GM21529 (cell line): ENCODE data around the gene SMC6.
A peak's percentile ranks its signal among the peaks of the same experiment; 100 is the strongest.

Experiments used
- ATAC-seq: cut with Tn5 transposase; IDR thresholded peaks from one replicate; pipeline ENCODE4 v1.9.1; 2021; ENCODE audit not compliant: unreplicated experiment

SMC6 gene

DNA sequence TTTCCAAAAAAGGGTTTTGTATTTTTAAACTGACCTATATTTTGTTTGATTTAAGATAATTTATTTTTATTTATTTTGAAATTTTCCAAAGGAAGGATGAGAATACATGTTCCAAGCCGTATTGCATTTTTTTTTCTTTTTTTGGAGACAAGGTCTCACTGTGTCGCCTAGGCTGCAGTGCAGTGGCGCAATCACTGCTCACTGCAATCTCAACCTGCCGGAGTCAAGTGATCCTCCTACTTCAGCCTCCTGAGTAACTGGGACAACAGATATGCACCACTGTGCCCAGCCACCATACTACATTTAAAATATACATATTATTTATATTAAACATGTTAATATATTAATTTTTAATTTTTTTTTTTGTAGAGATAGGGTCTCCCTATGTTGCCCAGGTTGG lies 15.3 kb upstream of the SMC6 start:
- no peak for ATAC-seq

DNA sequence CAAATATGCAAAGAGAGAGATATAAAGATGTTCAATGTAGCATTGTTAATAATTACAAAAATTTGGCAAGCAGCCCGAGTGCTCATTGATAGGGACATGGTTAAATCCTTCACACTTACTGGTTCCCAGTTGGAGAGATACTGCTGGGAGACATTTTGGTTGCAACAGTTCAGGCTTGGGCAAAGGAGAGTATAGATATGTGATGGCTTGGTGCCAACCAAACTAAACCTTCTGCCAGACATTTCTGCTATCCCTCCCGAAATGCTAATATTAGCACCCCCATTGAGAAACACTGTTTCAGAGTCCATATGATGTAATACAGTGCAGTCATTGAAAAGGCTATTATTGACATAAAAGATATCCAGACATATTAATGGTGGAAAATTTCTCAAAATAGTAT lies 11.8 kb upstream of the SMC6 start:
- no peak for ATAC-seq

DNA sequence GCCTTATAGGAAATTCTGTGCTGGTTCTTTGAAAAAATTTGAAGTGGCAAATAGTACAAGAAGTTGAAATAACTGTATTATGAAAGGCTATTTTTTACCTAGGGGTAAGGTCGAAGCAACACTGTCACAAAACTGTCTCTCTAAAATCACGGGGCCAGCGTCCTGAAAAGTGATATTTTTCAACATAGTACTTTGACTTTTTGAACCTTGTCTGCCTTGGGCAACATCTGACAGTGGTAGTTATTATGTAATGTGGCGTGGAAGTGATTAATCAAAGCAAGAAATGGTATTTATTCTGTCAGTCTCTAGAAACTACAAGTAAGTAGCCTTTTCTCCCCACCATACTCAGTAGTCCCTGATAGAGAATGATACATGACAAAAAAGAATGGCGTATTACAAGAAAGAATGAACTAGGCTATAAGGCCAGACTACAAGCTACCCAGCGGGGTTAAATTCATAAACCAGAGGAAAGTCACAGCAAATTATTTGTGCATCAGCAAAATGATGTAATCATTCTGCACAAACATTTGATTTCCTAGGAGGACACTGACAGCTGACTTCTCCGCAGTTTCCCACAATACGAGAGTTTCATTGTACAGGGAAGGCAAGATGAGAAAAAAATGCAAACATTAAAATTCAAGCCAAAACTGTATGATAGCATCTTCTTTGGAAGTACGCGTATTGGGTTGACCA lies 10.2 kb upstream of the SMC6 start:
- no peak for ATAC-seq

DNA sequence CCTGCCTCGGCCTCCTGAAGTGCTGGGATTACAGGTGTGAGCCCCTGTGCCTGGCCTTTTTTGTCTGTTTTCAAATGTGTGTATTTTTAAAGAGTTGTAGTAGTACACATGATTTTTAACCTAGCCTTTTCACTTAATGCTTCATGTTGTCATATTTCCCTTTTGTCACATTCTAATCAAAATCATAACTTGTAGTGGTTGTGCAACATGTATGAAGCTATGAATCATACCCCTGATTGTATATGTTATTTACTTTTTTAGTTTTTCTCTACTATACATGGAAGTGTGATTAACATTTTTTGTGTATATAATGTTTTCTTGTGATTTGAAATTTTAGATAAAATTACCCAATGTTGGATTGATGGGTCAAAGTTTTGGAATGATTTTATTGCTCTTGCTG lies 8.8 kb upstream of the SMC6 start:
- no peak for ATAC-seq

DNA sequence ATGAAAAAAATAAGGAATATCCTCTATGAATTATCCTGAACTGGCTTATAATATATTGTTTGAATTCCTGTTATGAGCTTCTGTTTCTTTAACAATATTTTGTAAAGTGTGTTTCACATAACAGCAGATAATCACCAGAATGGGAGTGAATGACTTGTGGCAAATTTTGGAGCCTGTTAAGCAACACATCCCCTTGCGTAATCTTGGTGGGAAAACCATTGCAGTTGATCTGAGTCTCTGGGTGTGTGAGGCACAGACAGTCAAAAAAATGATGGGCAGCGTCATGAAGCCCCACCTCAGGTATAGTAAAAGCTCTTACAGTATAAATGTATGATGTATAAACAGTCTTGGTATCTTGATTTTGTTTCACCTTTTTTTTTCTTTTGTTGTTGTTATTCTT lies 6.2 kb upstream of the SMC6 start:
- no peak for ATAC-seq

DNA sequence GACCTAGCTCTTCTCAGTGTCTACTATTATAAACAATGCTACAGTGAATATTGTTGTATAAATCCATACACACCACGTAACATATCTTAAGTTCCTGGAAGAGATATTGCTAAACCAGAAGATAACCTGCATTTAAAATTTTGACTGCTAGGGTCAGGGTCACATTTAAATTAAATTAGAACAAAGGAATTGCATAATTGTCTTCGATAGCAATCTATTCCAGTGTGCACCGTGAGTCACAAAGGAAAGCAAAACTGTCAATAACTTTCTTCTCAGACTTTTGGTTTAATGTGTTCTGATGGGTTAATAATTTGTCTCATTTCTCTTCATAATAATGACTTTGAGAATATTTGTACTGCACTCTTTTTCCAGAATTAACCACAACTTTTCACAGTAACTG lies 4.5 kb upstream of the SMC6 start:
- no peak for ATAC-seq

DNA sequence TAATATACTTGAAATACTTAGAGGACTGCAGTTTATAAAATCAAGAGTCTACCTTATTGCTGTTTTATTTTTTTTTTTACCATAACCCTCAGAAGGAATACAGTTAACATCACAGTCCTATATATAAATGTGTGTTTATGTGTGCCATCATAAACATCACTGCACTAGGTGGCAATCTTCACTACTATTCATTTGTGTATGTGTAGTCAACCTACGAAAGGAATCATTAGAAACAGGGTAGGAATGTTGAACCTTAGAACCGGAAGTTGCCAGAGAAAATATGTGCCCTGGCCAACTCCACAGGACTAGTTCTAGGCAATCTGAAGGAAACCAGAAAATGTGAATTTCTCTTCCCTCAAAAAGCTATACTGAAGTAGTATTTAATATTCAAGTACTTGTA lies 3.7 kb upstream of the SMC6 start:
- ATAC-seq: no peak

DNA sequence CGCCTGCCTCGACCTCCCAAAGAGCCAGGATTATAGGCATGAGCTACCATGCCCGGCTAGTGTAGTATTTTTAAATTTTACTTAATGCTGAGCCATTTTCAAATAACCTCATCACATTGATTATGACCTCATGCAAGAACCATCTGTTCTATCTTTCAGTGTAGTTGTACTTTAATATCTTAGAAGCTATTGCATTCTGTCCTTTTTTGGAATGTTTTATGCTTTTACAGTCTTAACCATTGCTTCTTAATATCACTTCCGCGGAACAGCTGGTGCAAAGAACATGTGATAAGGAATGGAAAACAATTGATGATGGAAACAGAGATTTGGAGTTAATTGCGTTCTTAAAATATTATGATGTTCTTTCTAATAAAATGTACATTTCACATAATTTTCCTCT lies 3.1 kb upstream of the SMC6 start:
- ATAC-seq: no peak

DNA sequence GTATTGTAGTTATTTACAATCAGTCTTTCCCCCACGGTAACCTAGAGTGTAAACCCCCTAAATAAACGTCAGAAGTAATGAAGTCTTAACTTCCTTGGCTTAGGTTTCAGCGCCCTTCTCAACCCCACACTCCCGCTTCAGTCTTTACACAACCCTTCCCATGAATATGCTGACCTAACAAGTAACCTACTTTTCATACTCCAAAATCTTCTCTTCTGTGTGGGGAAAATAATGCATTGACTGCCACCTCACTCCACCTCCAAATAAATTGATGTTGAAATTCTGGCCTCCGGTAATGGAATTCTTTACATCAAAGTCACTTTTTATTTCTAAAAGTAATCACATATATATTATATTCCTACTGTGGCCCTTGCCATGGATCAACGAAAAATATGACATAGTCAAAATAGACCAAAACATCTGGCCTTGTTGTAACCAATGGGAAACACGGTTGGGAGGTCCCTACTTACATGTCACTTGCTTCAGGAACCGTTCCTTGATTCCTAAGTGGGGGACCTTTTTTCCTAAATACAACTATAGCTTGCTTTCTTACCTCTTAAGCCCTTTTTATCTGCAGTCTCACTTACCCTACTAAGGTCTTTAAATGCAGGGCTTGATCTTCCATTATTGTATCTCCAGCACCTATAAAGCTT lies 1.3 kb upstream of the SMC6 start:
- ATAC-seq: no peak

DNA sequence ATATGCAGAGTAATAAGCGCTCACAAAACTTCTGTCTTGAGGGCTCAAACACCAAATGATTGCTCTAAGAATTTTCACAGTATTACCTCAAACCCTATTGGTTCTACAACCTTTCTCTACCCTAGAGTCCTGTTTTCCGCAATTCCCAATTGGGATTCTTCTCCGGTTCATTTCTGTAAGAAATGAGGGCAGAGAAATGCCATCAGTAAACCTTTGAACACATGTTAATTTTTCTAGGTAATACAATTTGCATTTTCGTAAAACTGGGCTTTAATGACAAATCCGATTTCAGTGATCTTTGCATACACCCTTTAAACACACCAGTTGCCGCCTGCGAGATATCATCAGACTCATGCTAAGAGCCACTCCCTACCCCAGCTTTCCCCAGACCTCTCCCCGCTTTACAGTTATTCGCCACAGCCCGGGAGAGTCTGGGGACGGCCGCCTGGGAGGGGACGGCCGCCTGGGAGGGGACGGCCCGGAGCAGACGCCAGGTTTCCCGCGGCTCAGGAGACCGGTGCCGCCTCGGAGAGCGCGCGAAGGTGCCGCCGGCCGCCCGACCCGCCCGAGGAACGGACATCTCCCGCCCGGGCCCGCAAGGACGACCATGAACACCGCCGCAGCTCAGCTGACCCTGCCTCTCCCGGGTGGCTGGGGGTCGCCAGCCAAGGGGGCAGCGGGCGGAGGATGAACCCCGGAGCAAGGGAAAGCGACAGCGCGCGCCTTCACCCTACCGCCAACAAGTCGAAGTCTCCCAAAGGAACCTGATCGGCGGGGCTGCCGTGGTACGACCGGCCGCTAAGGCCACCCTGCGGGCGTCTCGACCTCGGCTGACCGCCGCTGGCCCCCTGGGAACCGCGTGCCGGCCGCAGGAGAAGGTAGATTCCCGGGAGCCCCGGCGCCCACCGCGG lies 463 bp downstream of the SMC6 start:
- peak; percentile 43 for ATAC-seq

DNA sequence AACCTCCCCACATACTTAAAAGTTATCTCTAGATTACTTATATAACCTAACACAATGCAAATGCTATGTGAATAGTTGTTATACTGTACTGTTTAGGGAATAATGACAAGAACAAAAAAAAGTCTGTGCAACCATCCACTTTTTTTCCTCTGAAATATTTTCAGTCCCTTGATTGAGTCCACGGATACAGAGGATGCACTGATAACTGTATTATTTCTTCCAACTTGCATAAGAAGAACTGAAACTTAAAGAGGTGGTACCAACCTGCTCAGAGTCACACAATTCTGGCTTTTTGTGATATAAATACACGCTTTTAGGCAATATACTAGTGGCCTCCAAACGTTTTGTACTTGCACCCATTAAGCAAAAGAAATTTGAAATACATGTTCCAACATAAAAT lies 1.4 kb downstream of the SMC6 start:
- ATAC-seq: peak; percentile 18

DNA sequence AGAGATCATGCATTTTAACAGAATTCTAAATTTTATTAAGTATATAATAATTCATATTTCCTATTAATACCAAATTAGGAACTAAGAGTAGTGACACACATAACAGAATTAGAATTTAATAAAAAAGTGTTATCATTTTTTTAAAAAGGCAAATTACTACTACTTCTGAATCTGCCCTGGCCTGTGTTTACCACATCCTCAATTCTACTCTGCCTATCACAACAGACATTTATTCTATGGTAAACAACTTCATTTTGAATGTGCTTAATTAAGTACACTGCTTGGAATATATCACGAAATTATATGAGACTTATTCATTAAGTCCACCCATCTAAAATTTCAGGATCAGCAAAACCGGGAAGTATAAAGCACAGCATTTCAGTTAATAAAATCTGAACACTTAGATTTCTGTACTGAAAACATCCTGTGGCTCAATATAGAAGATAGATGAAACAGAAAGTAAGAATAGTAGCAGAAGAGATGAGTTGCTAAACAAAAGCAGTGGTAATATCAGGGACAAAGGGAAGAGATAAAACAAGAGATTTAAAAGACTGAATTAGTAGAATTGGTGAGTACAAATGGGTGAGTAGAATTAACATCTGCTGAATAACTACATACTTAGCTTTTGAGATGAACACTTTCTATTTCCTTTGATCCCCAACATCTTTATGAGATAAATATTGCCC lies 3.7 kb downstream of the SMC6 start:
- peak; percentile 16 for ATAC-seq

DNA sequence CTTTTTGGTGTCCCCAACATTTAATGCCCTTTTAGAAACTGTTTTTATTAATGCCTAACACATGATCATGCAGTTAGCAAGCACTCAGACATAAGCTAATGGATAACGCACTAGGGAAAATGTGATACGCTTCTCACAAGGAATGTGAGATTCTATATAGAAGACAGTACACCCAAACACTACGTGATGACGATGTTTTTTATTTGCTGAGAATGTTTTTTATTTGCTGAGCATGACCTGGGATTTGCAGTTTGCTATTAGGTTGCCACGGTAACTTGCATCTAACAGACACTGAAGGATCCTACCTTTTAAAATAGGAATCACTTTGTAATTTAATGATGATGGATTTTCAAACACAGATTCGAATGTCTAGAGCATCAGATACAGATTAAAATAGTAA lies 4.9 kb downstream of the SMC6 start:
- no peak for ATAC-seq

DNA sequence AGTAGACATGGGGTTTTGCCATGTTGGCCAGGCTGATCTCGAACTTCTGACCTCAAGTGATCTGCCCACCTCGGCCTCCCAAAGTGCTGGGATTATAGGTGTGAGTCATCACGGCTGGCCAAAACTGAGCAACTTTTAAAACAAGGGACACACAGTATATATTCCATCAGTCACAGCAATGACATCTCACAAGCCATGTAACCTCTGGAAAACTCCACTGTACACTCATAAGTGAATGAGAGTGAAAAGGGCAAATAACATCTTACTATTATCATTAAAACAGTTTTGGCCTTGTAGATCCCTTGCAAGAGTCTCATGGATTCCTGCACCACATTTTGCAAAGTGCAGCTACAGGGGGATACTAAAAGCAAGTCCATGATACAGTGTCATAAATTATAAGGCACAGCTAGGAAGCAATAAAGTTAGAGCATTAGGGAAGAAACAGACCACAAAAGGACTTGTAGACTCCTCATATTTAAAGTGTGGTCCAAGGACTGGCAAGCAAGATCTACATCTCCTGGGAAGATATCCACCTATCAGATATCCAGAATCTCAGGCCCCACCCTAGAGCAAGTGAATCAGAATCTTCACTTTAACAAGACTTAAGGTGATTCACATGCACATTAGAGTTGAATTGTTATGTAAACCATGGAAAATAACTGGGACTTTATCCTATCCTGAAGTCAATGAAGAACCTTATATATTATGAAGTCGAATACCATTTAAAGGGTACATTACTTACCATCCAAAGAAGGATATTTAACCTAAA lies 5.7 kb downstream of the SMC6 start:
- ATAC-seq: no peak

DNA sequence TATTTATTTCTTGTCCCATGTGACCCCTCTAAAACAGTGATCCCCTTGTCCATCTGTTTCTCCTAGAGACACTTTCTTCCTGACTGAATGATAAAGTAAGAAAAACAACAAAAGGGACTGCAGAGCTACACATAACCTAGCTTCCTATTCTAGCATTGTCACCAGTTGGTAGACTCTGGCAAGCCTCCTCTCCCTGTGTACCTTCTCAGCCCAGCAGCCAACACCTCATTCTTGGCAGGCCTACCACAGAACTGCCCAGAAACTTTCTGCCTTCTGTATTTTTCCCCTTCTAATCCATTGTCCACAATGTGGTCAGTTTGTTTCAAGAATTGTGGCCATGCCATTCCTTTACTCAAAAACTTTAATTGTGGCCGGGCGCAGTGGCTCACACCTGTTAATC lies 13.4 kb downstream of the SMC6 start:
- no peak for ATAC-seq

DNA sequence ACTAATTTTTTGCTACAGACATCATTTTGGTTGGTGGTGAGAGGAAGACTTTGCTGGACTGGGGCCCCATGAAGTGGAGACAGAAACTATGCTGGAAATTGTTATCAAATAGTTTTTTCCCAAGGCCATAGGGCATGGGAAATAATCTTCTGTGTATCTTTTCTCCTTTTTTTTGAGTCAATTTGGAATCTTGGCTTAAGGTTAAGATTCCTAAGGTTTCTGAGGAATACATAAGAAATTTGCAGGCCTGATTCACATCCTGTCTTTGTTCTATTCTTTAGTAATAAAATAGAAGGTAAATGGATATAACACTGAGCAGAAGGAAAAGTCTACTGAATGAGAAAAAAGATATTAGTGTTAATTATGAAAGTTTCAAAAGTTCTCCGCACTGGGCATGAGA lies 16.6 kb downstream of the SMC6 start:
- no peak for ATAC-seq

DNA sequence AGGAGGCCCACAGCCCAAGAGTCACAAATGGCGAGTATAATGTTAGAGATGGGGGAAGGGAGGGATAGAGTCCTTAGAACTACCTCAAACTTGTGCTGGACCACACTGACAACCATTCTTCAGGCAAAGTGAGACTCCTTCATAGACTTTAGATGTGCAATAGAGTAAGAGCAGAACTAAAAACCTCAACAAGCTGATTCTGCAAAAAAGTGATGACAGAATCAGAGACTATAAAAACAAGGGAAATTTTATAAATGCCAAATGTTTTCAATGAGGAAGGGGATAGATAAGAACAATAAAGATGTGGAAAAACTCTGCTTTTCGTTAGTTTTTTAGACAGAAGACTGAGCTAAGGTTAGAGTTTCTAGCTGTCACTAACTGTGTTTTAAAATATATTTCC lies 17.7 kb downstream of the SMC6 start:
- ATAC-seq: no peak

DNA sequence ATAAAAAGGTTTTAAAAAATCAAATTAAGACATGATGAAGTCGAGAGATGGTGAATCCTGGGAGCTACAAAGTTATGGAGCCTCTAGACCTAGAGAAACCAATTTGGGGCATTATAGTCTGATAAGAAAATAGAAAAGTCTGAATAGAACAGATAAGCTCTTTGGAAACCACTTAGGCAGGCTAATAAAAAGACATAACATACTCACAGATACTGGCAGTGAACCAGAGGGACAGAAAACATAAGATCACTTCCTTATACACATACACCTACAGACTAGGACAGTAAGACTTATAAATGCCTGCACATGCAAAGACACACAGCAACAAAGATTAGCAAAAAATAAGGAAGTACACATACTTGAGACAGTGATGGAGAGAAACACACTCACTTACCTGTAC lies 20.0 kb downstream of the SMC6 start:
- ATAC-seq: no peak

DNA sequence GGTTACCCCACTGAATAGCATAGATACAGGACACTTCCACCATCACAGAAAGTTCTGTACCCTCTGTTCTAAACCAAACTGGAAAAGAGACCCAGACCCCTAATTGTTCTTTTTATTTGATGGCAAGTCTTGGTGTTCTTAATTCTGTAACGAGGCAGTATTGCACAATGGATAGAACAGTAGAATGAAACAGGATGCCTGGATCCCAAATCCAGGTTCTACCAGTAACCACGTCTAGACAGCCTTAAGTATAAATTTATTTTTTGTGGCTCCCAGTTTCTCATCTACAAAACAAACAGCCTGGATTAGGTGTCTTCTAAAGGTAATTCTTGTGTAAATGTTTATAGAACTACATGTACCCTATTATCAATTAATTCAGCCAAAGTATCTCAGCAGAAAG lies 23.7 kb downstream of the SMC6 start:
- no peak for ATAC-seq

DNA sequence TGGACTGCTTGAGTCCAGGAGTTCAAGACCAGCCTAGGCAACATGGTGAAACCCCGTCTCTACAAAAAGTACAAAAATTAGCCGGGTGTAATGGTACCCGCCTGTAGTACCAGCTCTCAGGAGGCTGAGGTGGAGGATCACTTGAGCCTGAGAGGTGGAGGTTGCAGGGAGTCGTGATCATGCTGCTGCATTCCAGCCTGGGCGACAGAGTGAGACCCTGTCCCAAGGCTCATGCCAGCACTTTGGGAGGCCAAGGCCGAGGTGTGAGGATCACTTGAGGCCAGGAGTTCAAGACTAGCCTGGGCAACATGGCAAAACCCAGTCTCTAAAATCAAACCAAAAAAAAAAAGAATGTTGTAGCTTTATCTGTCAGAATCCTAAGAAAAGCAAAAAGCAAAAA lies 25.4 kb downstream of the SMC6 start:
- no peak for ATAC-seq
